Suprapubic skin (tissue), 4 donors: ENCODE data around the gene SIGLEC5. TPM values are rescaled to one million over a fixed set of nuclear protein-coding genes. Genes with fewer than 3 reads are reported as not detected.
A peak's percentile ranks its signal among the peaks of the same experiment; 100 is the strongest.
"Not testable (repeated sequence)": the region's sequence is repeated elsewhere in the genome, so short reads cannot be mapped to it uniquely, and the experiment has no call there.

Experiments
- DNase-seq, 2 donors: peaks; one replicate each; pipeline ENCODE4 v3.0.0-alpha.2; 2019; ENCODE audit warnings: low spot score in 2 of 2
- H3K27ac ChIP-seq: fragments of 200-600 bp; sonication (generic); one replicate; pipeline ENCODE4 v1.5.1; 2019
- H3K27me3 ChIP-seq: fragments of 200-600 bp; sonication (generic); one replicate; pipeline ENCODE4 v1.5.1; 2019
- H3K36me3 ChIP-seq: fragments of 200-600 bp; sonication (generic); one replicate; pipeline ENCODE4 v1.5.1; 2019
- H3K4me1 ChIP-seq: fragments of 200-600 bp; sonication (generic); one replicate; pipeline ENCODE4 v1.5.1; 2019
- H3K4me3 ChIP-seq: fragments of 200-600 bp; sonication (generic); one replicate; pipeline ENCODE4 v1.5.1; 2019; ENCODE audit warnings: mild to moderate bottlenecking
- H3K9me3 ChIP-seq: fragments of 200-600 bp; sonication (generic); one replicate; pipeline ENCODE4 v1.5.1; 2019
- EP300 ChIP-seq: sonication (generic); formaldehyde crosslinking; IDR thresholded peaks from one replicate; pipeline ENCODE4 v1.6.1; 2017; ENCODE audit warnings: antibody characterized with exemption
- POLR2A ChIP-seq, 2 donors: fragments of 450-650 bp; IDR thresholded peaks; one replicate each; pipeline ENCODE4 v1.6.1; 2017; ENCODE audit warnings: antibody characterized with exemption in 2 of 2, mild to moderate bottlenecking in 2 of 2, moderate library complexity in 2 of 2
- POLR2AphosphoS5 ChIP-seq, 3 donors: sonication (generic); formaldehyde crosslinking; IDR thresholded peaks; one replicate each; pipeline ENCODE4 v1.6.1; 2017; ENCODE audit warnings: antibody characterized with exemption in 3 of 3
- WGBS: methylation state at CpG from one replicate; pipeline ENCODE4 v1.1.5; 2018; 5-methylcytosine and 5-hydroxymethylcytosine counted together
- total RNA-seq, 4 donors: library from RNA; depleted of rRNA; stranded (reverse); fragments of >200 nt; gene quantifications; one replicate each; pipeline ENCODE4 v1.1.0, GENCODE V29; 2016
- TF ChIP-seq, protein P1 (sequence below), 2 donors: fragments of 200-600 bp in 1 of 2; fragments of 450-650 bp in 1 of 2; sonication (generic) in 1 of 2; IDR thresholded peaks; one replicate each; pipeline ENCODE4 v1.5.1; 2016 to 2019; ENCODE audit warnings: antibody characterized with exemption in 2 of 2, mild to moderate bottlenecking in 1 of 2, moderate library complexity in 1 of 2

SIGLEC5 gene
- total RNA-seq, 4 donors from 2014 or later = 0.38 TPM; not detected in 3

DNA sequence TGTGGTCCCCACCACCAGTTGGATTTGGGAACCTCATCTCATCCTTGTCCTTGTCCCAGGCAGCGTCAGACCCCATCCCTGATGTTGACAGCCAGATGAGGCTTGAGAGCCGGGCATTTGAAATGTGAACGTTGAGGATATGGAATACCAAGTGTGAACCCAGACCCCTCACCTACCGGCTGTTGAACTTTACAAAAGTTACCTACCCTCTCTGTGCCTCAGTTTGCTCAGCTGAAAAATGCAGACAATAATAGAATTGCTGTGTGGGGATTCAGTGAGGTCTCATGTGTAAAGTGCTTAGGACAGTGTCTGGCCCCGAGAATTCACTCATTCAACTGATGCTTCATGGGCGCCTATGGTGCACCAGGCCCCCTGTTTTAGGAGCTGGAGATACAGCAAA, 17.1 kb upstream of the SIGLEC5 start:
- no peaks in the 10 kb centered on the region for H3K36me3 ChIP-seq
- no peak overlapping the region for H3K27ac ChIP-seq
- H3K27me3 ChIP-seq = peaks cover 28% of the 10 kb centered on the region
- no peak for TF ChIP-seq POLR2AphosphoS5 (IDR thresholded peaks at IDR 0.05)
- no peak for TF ChIP-seq EP300
- TF ChIP-seq POLR2A (IDR thresholded peaks at IDR 0.05) = no peak
- H3K4me1 ChIP-seq = no peaks in the 10 kb centered on the region
- DNase-seq = no peak
- no peak overlapping the region for H3K4me3 ChIP-seq
- H3K9me3 ChIP-seq = no peaks in the 10 kb centered on the region
- 80% methylated on average over 6 of the region's 6 CpGs for WGBS

DNA sequence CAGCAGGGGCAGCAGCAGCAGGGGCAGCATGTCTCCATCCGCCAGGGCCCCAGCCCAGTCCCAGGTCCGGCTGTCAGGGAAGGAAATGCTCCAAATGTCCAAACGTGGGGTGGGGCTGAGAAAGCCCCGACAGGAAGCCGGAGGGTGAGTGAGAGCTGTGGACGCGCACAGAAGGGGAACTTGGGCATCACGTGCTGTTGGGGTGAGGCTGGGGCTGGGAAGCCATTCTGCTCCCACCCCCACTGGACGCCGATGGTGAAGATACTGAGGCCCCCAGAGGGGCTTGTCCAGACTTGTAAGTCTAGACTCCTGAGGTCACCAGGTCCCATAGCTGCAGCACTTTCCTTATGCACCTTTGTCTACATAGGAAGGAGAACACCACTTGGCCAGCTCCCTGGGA, 16.5 kb upstream of the SIGLEC5 start, which contains the start of gene SIGLEC14:
TSS of gene SIGLEC14 (minus strand) at position 96 of the 400 bp plus-strand sequence. CDS start at position 30, 66 bp downstream.
- peaks cover 28% of the 10 kb centered on the region for H3K27me3 ChIP-seq
- DNase-seq, H3K9me3 ChIP-seq, H3K27ac ChIP-seq, H3K36me3 ChIP-seq, H3K4me1 ChIP-seq: not testable (repeated sequence)
- no CpG with 5 or more reads among the region's 10 CpGs for WGBS
- peak within 1 kb of the TSS; percentile 7 for H3K4me3 ChIP-seq

DNA sequence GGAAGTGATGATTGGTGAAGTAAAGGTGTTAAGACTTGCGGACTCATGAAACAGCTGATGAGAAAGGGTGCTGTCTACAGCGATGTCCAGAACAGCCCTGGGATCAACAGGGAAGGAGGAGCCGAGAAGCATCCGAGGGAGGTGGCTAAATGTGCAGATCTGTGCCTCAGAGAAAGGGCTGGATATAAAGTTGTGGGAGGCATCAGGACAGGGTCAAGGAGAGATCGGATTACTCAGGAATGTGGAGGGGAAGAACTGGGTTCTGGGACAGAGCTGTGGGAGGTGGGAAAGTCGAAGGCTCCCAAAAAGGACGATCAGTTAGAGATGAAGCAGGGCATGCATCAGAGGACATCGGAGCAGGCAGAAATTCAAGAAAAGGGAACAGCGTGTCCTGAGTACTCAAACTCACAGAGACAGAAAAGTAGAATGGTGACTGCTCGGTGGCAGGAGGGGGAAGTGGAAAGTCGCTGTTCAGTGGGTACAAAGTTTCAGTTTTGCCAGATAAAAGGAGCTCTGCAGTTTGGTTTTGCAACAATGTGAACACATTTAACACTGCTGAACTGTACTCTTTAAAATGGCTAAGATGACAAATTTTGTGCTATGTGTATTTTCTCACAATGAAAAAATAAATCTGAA, 14.6 kb upstream of the SIGLEC5 start:
- H3K4me3 ChIP-seq = peak overlapping the region; percentile 7
- TF ChIP-seq POLR2AphosphoS5 (IDR thresholded peaks at IDR 0.05) (no peak), EP300 (no peak), POLR2A (IDR thresholded peaks at IDR 0.05) (no peak)
- TF ChIP-seq, protein P1, sequence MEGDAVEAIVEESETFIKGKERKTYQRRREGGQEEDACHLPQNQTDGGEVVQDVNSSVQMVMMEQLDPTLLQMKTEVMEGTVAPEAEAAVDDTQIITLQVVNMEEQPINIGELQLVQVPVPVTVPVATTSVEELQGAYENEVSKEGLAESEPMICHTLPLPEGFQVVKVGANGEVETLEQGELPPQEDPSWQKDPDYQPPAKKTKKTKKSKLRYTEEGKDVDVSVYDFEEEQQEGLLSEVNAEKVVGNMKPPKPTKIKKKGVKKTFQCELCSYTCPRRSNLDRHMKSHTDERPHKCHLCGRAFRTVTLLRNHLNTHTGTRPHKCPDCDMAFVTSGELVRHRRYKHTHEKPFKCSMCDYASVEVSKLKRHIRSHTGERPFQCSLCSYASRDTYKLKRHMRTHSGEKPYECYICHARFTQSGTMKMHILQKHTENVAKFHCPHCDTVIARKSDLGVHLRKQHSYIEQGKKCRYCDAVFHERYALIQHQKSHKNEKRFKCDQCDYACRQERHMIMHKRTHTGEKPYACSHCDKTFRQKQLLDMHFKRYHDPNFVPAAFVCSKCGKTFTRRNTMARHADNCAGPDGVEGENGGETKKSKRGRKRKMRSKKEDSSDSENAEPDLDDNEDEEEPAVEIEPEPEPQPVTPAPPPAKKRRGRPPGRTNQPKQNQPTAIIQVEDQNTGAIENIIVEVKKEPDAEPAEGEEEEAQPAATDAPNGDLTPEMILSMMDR (IDR thresholded peaks at IDR 0.05) = no peak
- H3K4me1 ChIP-seq = no peaks in the 10 kb centered on the region
- no peaks in the 10 kb centered on the region for H3K36me3 ChIP-seq
- no peaks in the 10 kb centered on the region for H3K9me3 ChIP-seq
- H3K27me3 ChIP-seq = peaks cover 34% of the 10 kb centered on the region
- 34% methylated on average over 10 of the region's 11 CpGs for WGBS
- no peak overlapping the region for H3K27ac ChIP-seq
- DNase-seq = no peak

DNA sequence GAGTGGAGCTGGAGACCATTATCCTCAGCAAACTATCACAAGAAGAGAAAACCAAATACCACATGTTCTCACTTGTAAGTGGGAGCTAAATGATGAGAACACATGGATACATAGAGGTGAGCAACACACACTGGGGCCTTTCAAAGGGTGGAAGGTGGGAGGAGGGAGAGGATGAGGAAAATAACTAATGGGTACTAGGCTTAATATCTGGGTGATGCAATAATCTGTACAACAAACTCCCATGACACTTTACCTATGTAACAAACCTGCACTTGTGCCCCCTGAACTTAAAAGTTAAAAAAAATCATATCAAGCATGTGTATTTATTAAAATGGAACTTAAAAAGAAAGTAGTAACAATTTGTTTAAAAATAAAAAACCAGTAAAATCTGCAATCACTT, 11.4 kb upstream of the SIGLEC5 start:
- Histone ChIP-seq H3K27me3 (peaks cover 30% of the 10 kb centered on the region), H3K4me1 (no peaks in the 10 kb centered on the region), H3K9me3 (no peaks in the 10 kb centered on the region), H3K4me3 (no peak overlapping the region), H3K36me3 (no peaks in the 10 kb centered on the region), H3K27ac (no peak overlapping the region)
- DNase-seq = no peak
- TF ChIP-seq POLR2A (IDR thresholded peaks at IDR 0.05) (no peak), POLR2AphosphoS5 (IDR thresholded peaks at IDR 0.05) (no peak), EP300 (no peak)
- TF ChIP-seq, protein P1 (IDR thresholded peaks at IDR 0.05) = no peak

DNA sequence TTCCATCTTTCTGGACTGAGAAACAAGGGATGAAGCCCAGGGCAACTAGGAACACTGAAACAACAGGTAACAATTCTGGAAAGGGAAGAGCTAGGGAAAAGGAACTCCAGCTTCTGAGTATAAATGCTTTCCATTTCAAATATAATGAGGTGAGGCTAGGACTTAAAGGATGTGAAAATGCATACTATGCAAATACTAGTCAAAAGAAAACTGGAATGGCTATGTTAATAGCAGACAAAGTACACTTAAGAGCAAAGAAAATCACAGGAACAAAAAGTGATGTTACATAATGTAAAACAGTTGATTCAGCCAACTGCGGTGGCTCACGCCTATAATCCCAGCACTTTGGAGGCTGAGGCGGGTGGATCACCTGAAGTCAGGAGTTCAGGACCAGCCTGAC, 10.2 kb upstream of the SIGLEC5 start:
- H3K27ac ChIP-seq = no peak overlapping the region
- no peaks in the 10 kb centered on the region for H3K4me1 ChIP-seq
- TF ChIP-seq POLR2AphosphoS5 (IDR thresholded peaks at IDR 0.05) = no peak
- TF ChIP-seq POLR2A (IDR thresholded peaks at IDR 0.05) = no peak
- TF ChIP-seq, protein P1 (IDR thresholded peaks at IDR 0.05) = no peak
- TF ChIP-seq EP300 = no peak
- H3K27me3 ChIP-seq = peaks cover 32% of the 10 kb centered on the region
- no peaks in the 10 kb centered on the region for H3K9me3 ChIP-seq
- DNase-seq = no peak
- no peak overlapping the region for H3K4me3 ChIP-seq
- no peaks in the 10 kb centered on the region for H3K36me3 ChIP-seq
- WGBS = 97% methylated on average over 3 of the region's 3 CpGs

DNA sequence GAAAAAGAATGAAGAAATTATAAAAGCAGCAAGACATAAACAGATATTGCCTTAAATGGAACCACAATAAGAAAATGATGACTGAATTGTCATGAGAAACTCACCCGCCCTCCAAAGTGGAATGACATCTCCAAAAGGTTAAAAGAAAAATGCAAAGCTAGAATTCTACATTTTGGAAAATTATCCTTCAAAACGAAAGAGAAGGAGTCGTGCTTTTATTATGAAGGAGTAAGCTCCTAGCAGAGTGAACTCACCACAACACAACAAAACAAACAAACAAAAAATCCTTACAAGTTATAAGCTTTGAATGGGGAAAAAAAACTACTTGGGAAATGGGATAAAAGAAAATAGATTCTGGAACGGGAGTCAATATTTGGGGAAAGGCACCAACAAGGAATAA, 9.7 kb upstream of the SIGLEC5 start:
- no peaks in the 10 kb centered on the region for H3K4me1 ChIP-seq
- H3K36me3 ChIP-seq = no peaks in the 10 kb centered on the region
- TF ChIP-seq POLR2AphosphoS5 (IDR thresholded peaks at IDR 0.05) (no peak), EP300 (no peak)
- H3K4me3 ChIP-seq = no peak overlapping the region
- no peaks in the 10 kb centered on the region for H3K9me3 ChIP-seq
- no peak overlapping the region for H3K27ac ChIP-seq
- 68% methylated on average over 4 of the region's 4 CpGs for WGBS
- H3K27me3 ChIP-seq = peaks cover 32% of the 10 kb centered on the region
- DNase-seq = no peak
